GM18526 (cell line): ENCODE results near the gene DEK.
A peak's percentile ranks its signal among the peaks of the same experiment; 100 is the strongest.

Experiments used
- POLR2A ChIP-seq: IDR thresholded peaks from 3 replicates; pipeline ENCODE4 v1.6.1; 2011; ENCODE audit not compliant: insufficient read length; ENCODE audit errors: extremely low read depth

DEK gene

DNA sequence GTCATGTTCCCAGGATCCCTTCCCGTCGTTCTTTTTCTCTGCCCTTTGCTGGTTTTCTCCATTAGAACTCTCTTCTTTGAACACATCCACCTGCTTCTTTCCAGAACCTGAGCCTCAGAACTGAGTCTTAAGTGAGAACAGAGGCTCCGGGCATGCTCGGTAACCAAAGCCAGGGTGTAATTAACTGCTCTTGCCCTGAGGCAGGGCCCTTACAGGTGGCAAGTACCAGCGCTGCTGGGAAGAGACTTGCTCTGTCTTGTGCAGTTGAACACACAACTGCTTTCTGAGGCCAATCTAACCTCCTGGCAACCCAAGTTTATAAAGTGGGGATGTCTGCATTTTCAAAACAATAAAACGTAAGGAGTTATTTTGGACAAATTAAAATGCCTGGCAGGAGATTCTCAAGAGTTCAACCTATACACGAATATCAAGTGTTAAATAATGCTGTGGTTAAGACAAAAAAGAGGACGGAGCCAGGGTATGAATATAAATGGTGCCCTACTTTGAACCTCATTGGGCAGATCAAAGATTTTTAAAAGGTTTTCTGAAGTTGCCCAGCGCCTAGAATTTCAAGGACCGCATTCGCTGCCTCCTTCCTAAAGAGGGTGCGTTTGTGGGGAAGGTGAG lies 12.4 kb upstream of the DEK start:
- TF ChIP-seq POLR2A: no peak

DNA sequence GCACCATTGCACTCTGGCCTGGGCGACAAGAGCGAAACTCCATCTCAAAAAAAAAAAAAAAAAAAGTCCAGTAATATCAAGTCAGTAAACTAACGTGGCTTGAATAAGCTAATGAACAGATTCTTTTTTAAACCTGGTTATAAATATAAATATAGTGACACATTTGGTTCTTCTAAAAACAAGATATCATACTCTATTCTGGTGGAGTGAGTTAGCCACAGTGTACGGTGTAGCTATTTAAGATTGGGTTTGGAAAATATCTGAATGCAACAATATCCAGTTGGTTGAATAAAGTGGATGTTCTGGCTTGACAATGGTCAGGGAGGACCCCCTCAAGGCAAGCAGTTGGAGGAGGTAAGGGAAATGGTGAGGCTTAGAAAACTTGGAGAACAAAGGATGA lies 5.9 kb upstream of the DEK start:
- TF ChIP-seq POLR2A: no peak

GRCh38 chr6:18269717-18270116 lies 5.4 kb upstream of the DEK start:
- TF ChIP-seq POLR2A: no peak

DNA sequence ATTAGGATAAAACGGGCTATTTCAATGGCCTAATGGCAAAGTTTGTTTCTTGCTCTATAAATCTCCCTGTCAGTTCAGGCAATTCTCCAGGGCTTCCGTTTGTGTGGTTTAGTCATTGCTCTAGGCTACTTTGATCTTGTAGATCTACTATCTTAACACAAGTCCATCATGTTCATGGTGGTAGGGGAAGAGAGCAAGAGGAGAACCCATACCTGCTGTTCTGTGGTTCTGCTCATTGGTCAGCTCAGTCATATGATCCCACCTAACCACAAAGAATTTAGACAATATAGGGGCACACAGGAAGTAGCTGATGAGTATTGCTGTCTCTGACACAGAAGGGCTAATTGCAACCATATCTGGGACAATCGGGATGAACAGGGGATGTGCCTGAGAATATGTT lies 4.9 kb upstream of the DEK start:
- TF ChIP-seq POLR2A: no peak

DNA sequence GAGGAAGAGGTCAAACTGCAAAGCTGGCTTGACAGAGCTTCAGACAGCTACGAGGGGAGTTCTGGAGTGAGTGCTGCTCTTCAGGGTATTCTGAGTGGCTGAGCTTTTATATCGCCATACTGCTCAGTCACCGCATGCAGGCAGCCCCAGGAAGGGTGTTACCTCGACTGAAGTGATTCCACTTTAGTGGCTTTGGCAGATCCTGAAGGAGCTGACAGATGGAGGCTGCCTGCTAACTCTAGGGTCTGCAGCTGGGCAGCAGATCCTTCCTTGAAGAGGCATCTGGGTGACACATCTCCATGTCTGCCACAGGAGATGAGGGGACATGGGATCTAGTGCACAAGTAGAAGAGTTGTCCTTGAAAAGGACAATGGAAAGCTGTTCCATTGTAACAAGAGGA lies 3.7 kb upstream of the DEK start:
- no peak for TF ChIP-seq POLR2A

GRCh38 chr6:18266523-18266912 lies 2.2 kb upstream of the DEK start:
- no peak for TF ChIP-seq POLR2A

DNA sequence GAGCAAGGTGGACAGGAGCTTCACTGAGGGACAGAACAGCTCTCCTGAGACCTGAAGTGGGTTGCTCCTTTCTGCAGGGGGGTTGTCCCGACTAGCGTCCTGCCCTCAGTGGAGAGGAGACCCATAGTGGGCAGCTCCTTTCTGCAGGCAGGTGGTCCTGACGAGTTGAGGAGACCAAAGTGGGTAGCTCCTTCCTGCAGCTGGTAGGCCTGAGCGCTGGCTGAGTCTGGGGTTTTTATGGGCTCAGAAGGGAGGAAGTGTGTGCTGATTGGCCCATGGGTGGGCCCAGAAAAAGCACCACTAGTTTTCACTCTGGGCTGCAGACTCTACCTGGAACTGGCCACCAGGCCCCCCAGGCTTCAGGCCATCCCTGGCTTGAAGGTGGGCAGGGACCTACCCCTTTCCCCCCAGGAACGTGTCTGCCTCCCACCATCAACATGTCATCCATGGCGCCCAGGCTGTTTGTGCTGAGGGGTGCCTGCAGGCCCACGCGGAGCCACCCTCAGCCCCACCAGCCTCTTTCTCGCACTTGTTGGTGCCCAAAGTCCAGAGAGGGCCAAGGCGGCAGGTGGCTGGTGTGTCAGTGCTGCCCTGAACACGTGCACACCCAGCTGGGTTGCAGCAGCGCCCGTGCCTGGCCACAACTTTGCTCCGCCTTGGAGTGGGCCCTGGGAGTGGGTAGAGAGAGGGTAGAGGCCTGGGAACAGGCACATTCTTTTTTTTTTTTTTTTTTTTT lies 1.6 kb upstream of the DEK start:
- TF ChIP-seq POLR2A: no peak

GRCh38 chr6:18264923-18265377 lies 620 bp upstream of the DEK start:
- TF ChIP-seq POLR2A: no peak

GRCh38 chr6:18263418-18264218 lies 712 bp downstream of the DEK start:
- TF ChIP-seq POLR2A: no peak

DNA sequence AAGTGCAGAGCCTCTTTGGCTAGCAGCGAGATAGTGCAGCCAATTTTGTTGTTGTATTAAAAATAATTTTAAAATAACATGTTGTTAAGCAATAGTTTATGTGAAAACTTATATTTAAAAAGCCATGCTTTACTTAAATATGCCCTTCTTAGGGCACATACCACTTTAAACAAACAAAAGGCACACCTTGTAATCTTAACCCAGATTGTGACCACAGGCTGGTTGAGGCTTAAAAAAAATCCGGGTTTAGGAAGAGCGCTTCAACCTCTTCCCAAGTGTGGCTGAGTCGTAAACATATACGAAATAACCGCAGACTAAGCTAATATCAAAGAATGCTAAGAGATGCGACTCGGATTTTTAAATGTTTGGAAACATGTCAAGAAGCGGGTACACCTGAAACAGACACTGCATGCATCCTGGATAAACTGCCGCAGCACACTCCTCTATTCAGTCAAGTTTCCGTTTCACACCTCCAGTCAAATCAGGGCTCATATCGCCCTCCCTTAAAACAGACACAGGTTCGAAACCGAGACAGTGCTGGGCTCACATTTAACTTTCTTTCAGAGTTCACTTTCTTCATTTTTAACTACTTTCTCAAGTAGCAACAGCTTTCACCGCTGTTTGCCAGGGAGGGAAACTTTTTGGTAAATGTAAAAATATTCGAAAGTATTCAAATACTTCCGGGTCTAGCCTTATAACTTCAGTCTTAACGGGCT lies 1.5 kb downstream of the DEK start:
- TF ChIP-seq POLR2A: peak; percentile 50

GRCh38 chr6:18261877-18262276 lies 2.5 kb downstream of the DEK start:
- TF ChIP-seq POLR2A: no peak

DNA sequence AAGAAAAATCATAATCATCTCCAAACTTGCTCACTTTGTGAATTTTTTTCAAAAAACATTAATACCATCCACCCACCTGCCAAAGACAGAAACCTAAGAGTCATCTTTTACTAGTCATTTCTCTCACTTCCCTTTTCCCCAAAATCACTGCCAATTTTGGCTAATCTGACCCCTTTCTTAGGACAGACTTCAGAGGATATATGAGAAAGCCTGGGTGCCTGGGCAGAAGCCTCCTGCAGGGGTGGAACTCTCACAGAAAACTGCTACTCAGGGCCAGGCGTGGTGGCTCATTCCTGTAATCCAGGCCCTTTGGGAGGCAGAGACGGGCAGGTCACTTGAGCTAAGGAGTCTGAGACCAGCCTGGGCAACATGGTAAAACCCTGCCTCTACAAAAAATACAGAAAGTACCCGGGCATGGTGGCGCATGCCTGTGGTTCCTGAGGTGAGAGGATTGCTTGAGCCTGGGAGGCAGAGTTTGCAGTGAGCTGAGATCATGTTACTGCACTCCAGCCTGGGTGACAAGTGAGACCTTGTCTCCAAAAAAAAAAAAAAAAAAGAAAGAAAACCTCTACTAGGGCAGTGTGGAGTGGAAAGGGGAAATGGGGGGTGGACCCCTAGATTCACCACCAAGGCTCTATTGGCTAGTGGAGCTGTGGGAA lies 3.8 kb downstream of the DEK start:
- TF ChIP-seq POLR2A: no peak

- no peak for TF ChIP-seq POLR2A
Observed at GRCh38 chr6:18259675-18260447, 4.5 kb downstream of the DEK start.

- no peak for TF ChIP-seq POLR2A
Observed at GRCh38 chr6:18254793-18255192, 9.5 kb downstream of the DEK start.
